ENCODE data around the gene DNM3.

The DNM3 gene

DNA sequence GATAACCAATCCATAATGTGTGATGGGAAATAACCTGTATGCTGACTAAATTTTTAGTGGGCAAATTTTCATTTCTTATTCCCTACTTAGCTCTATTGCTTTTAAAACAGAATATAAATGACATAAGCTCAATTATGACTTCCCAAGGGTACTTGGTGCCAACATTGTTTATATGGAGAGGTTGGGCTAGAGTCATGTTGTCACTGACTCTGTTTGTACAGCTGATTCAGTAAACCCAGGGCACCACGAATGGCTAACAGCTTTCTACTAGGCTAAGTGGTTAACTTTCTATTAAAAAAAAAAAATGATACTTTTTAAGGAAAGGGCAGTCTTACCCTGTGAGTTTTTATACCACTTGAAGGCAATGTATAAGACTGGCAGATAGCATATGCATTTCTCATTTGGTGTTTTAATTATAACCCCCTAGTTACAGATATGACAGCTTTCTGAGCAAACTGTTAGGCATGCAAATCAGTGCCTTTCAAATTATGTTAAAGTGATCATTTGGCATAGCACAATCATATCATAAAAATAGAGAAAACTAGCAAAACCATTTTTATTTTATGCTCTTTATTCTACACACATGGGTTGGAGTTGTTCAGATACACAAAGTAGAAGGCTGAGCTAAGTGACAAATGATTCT, 147.1 kb downstream of the DNM3 start:
- no peak for TF ChIP-seq EGR1 (IDR thresholded peaks at IDR 0.05)
- TF ChIP-seq NFIC (IDR thresholded peaks at IDR 0.05): no peak
- TF ChIP-seq ZBTB7A (IDR thresholded peaks at IDR 0.05; ENCODE audit: low read depth): no peak
- no peak for TF ChIP-seq TAF1 (IDR thresholded peaks at IDR 0.05; ENCODE audit: low read depth)
- no peak for TF ChIP-seq REST (IDR thresholded peaks at IDR 0.05; ENCODE audit: low read depth)

DNA sequence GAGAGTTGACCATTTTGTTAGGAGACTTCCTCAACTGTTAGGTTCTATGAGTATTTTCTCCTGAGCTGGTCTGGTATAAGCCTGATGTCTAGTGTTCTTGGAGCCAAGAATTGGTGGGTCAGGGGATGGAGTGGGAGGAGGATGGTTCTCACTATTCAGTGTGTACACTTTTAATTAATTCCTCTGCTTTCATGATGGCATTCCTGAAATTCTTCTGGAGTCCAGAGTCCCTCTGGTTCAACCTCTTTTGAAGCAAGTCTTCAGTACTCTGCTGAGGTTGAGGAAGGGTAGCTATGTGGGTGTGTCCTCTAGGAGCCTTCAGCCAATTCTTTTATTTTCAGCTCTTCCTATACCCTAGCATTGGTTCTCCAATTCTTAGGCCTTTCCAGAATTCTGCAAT, 149.1 kb downstream of the DNM3 start:
- TF ChIP-seq CREB1 (IDR thresholded peaks at IDR 0.05; ENCODE audit: low read depth) (no peak), YY1 (IDR thresholded peaks at IDR 0.05; ENCODE audit: low read depth) (no peak), REST (IDR thresholded peaks at IDR 0.05; ENCODE audit: low read depth) (no peak), RAD21 (IDR thresholded peaks at IDR 0.05; ENCODE audit: low read depth) (no peak), TEAD4 (IDR thresholded peaks at IDR 0.05) (no peak), NFIC (IDR thresholded peaks at IDR 0.05) (no peak), USF1 (IDR thresholded peaks at IDR 0.05) (no peak), ZBTB7A (IDR thresholded peaks at IDR 0.05; ENCODE audit: low read depth) (no peak), EP300 (IDR thresholded peaks at IDR 0.05; ENCODE audit: borderline replicate concordance) (no peak), EGR1 (IDR thresholded peaks at IDR 0.05) (no peak), TAF1 (IDR thresholded peaks at IDR 0.05; ENCODE audit: low read depth) (no peak), FOXM1 (IDR thresholded peaks at IDR 0.05; ENCODE audit: borderline replicate concordance, low read depth) (no peak), TCF12 (IDR thresholded peaks at IDR 0.05; ENCODE audit: low read depth) (no peak), CEBPB (IDR thresholded peaks at IDR 0.05) (no peak)
- TF ChIP-seq, protein P1, sequence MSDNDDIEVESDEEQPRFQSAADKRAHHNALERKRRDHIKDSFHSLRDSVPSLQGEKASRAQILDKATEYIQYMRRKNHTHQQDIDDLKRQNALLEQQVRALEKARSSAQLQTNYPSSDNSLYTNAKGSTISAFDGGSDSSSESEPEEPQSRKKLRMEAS (IDR thresholded peaks at IDR 0.05): no peak

- TF ChIP-seq CREB1 (IDR thresholded peaks at IDR 0.05; ENCODE audit: low read depth): no peak
- no peak for TF ChIP-seq RAD21 (IDR thresholded peaks at IDR 0.05; ENCODE audit: low read depth)
- no peak for TF ChIP-seq YY1 (IDR thresholded peaks at IDR 0.05; ENCODE audit: low read depth)
- no peak for TF ChIP-seq CEBPB (IDR thresholded peaks at IDR 0.05)
- TF ChIP-seq, protein P1 (IDR thresholded peaks at IDR 0.05): no peak
- no peak for TF ChIP-seq TAF1 (IDR thresholded peaks at IDR 0.05; ENCODE audit: low read depth)
- no peak for TF ChIP-seq EP300 (IDR thresholded peaks at IDR 0.05; ENCODE audit: borderline replicate concordance)
- no peak for TF ChIP-seq ZBTB7A (IDR thresholded peaks at IDR 0.05; ENCODE audit: low read depth)
- no peak for TF ChIP-seq TEAD4 (IDR thresholded peaks at IDR 0.05)
- TF ChIP-seq EGR1 (IDR thresholded peaks at IDR 0.05): no peak
- no peak for TF ChIP-seq NFIC (IDR thresholded peaks at IDR 0.05)
- no peak for TF ChIP-seq TCF12 (IDR thresholded peaks at IDR 0.05; ENCODE audit: low read depth)
- no peak for TF ChIP-seq FOXM1 (IDR thresholded peaks at IDR 0.05; ENCODE audit: borderline replicate concordance, low read depth)
- TF ChIP-seq REST (IDR thresholded peaks at IDR 0.05; ENCODE audit: low read depth): no peak
- TF ChIP-seq USF1 (IDR thresholded peaks at IDR 0.05): no peak
Observed at GRCh38 chr1:171994293-171994692, 153.0 kb downstream of the DNM3 start.

GRCh38 chr1:171995573-171995972, 154.3 kb downstream of the DNM3 start:
- TF ChIP-seq FOXM1 (IDR thresholded peaks at IDR 0.05; ENCODE audit: borderline replicate concordance, low read depth) (no peak), EP300 (IDR thresholded peaks at IDR 0.05; ENCODE audit: borderline replicate concordance) (no peak), CEBPB (IDR thresholded peaks at IDR 0.05) (no peak), RAD21 (IDR thresholded peaks at IDR 0.05; ENCODE audit: low read depth) (no peak), TCF12 (IDR thresholded peaks at IDR 0.05; ENCODE audit: low read depth) (no peak), TEAD4 (IDR thresholded peaks at IDR 0.05) (no peak), REST (IDR thresholded peaks at IDR 0.05; ENCODE audit: low read depth) (no peak), TAF1 (IDR thresholded peaks at IDR 0.05; ENCODE audit: low read depth) (no peak)
- TF ChIP-seq, protein P1 (IDR thresholded peaks at IDR 0.05): no peak
